Measurements from ENCODE around the gene CTSC. TPM values are rescaled to one million over a fixed set of nuclear protein-coding genes. Genes with fewer than 3 reads are reported as not detected.

CTSC gene
- total and polyA plus RNA-seq, 9 of the 15 experiments (the other 6 are each of a cell fraction or from before 2014, with no cell fraction given): 113 to 403 (median 187) TPM

GRCh38 chr11:88295028-88295427 lies 42.5 kb downstream of the CTSC start:
- no peaks in the 10 kb centered on the region for H4K20me1 ChIP-seq (replicated peaks; ENCODE audit: control insufficient read depth, insufficient read depth, low read length)
- no peak for ATAC-seq
- no peak overlapping the region for H2AFZ ChIP-seq (ENCODE audit: low read depth, low read length)
- POLR2A ChIA-PET: interaction anchor here (2.7 kb wide), 1 partner anchor 11 kb away, joined by 7 read pairs; no protein-coding TSS in a partner anchor
- H3K9me3 ChIP-seq (replicated peaks; ENCODE audit: control insufficient read depth, insufficient read depth, low read depth, low read length): no peaks in the 10 kb centered on the region
- H3K9me1 ChIP-seq (ENCODE audit: control insufficient read depth, insufficient read depth, low read length): no peaks in the 10 kb centered on the region
- H3K27me3 ChIP-seq (ENCODE audit: control insufficient read depth in 2 of 2, insufficient read depth in 2 of 2, low read length in 2 of 2): no peaks in the 10 kb centered on the region
- H3K27ac ChIP-seq (ENCODE audit: extremely low read depth, low read depth, low read length): no peak overlapping the region
- no peak for FAIRE-seq
- CTCF ChIA-PET (ENCODE audit: low intra/inter-chr PET ratio): no interaction called here
- no peaks in the 10 kb centered on the region for H3K4me1 ChIP-seq (replicated peaks in 1 of 2; ENCODE audit: control insufficient read depth in 2 of 2, insufficient read depth in 2 of 2, low read length in 2 of 2)
- in situ Hi-C loops (cut with MboI) (no loop called here), intact Hi-C loops (cut with micrococcal nuclease) (no loop called here)
- no TSS peak for BruUV-seq (replicated peaks)
- H3K9ac ChIP-seq (ENCODE audit: insufficient read depth in 1 of 2, low read depth in 2 of 2, low read length in 2 of 2): no peak overlapping the region
- 0 out of 3 replicates have a peak, but pooled peaks cover 8% of the 10 kb centered on the region for H3K79me2 ChIP-seq (ENCODE audit: control insufficient read depth, insufficient read depth, low read length)
- H3K4me3 ChIP-seq: no peak overlapping the region
- H3K36me3 ChIP-seq (ENCODE audit: control insufficient read depth, insufficient read depth, low read length): peaks cover 92% of the 10 kb centered on the region
- H3K4me2 ChIP-seq (ENCODE audit: insufficient read depth, low read length): no peak overlapping the region
- WGBS (ENCODE audit: insufficient coverage, low coverage, missing lambda C conversion rate): 72% methylated on average over 2 of the region's 3 CpGs
- DNase-seq (ENCODE audit: extremely low read depth in 1 of 4, low spot score in 3 of 4): no peak
- peak; percentile 25; the same call in 1 of the 2 replicates for TF ChIP-seq C11orf30 (IDR thresholded peaks at IDR 0.05; ENCODE audit: low read depth)
- TF ChIP-seq RUNX1 (IDR thresholded peaks at IDR 0.05; ENCODE audit: low read depth): no peak
- peak; percentile 66 for TF ChIP-seq ZNF316 (IDR thresholded peaks at IDR 0.05)
- no peak for TF ChIP-seq GMEB1 (CRISPR knock-in tag; IDR thresholded peaks at IDR 0.05)
- no peak for TF ChIP-seq RNF2 (IDR thresholded peaks at IDR 0.05)
- TF ChIP-seq PHB (CRISPR knock-in tag; IDR thresholded peaks at IDR 0.05): no peak

Data from K562 (cell line).